GM12892 (cell line): ENCODE data around the gene ABCC5.
A peak's percentile ranks its signal among the peaks of the same experiment; 100 is the strongest.
"Not testable (repeated sequence)": the region's sequence is repeated elsewhere in the genome, so short reads cannot be mapped to it uniquely, and the experiment has no call there.

Experiments used
- DNase-seq: peaks from one replicate; pipeline ENCODE4 v3.0.0; 2011; ENCODE audit not compliant: insufficient read length
- FAIRE-seq: peaks from 2 replicates; lab custom pipeline; 2011; peaks lifted over from hg19 to GRCh38; lab: Jason Lieb, UNC
- POLR2A ChIP-seq: IDR thresholded peaks from 2 replicates; pipeline ENCODE4 v1.6.1; 2011; ENCODE audit warnings: low read depth, low read length, control low read depth
- POLR2AphosphoS5 ChIP-seq: IDR thresholded peaks from 2 replicates; pipeline ENCODE4 v1.6.1; 2011; ENCODE audit warnings: low read depth, low read length, control low read depth
- TAF1 ChIP-seq: IDR thresholded peaks from 2 replicates; pipeline ENCODE4 v1.6.1; 2011; ENCODE audit warnings: low read depth, mild to moderate bottlenecking, control low read depth, low read length, borderline replicate concordance

Gene ABCC5

GRCh38 chr3:184011230-184011876 is 6.3 kb downstream of the ABCC5 start:
- TF ChIP-seq POLR2A (no peak), POLR2AphosphoS5 (no peak)
- FAIRE-seq (no peak), DNase-seq (no peak)

GRCh38 chr3:184008161-184008560 is 9.5 kb downstream of the ABCC5 start:
- FAIRE-seq (no peak), DNase-seq (no peak)
- TF ChIP-seq POLR2A, result no peak
- no peak for TF ChIP-seq TAF1

- not testable (repeated sequence) for FAIRE-seq, DNase-seq
These were observed 10.4 kb downstream of the ABCC5 start for GRCh38 chr3:184007143-184007813.

GRCh38 chr3:184005941-184006507 is 11.7 kb downstream of the ABCC5 start:
- peak; percentile 21 for DNase-seq
- TF ChIP-seq POLR2AphosphoS5 (no peak), POLR2A (no peak)
- FAIRE-seq, result no peak

GRCh38 chr3:184004476-184004875 is 13.2 kb downstream of the ABCC5 start:
- DNase-seq (no peak), FAIRE-seq (no peak)
- no peak for TF ChIP-seq POLR2AphosphoS5
- TF ChIP-seq POLR2A, result no peak
- no peak for TF ChIP-seq TAF1

GRCh38 chr3:184003187-184003967 is 14.3 kb downstream of the ABCC5 start:
- DNase-seq, result no peak
- FAIRE-seq, result no peak
- no peak for TF ChIP-seq POLR2A
- TF ChIP-seq TAF1, result no peak
- TF ChIP-seq POLR2AphosphoS5, result no peak

GRCh38 chr3:184002469-184002868 is 15.2 kb downstream of the ABCC5 start:
- FAIRE-seq (no peak), DNase-seq (no peak)
- no peak for TF ChIP-seq POLR2A
- TF ChIP-seq POLR2AphosphoS5, result no peak
- no peak for TF ChIP-seq TAF1

- DNase-seq (no peak), FAIRE-seq (no peak)
- TF ChIP-seq TAF1 (no peak), POLR2A (no peak), POLR2AphosphoS5 (no peak)
These were observed 15.9 kb downstream of the ABCC5 start for GRCh38 chr3:184001761-184002160.

GRCh38 chr3:183991403-183991802 is 26.3 kb downstream of the ABCC5 start:
- no peak for DNase-seq
- no peak for FAIRE-seq
- TF ChIP-seq POLR2AphosphoS5, result no peak
- no peak for TF ChIP-seq TAF1
- no peak for TF ChIP-seq POLR2A

- DNase-seq (no peak), FAIRE-seq (no peak)
- TF ChIP-seq TAF1 (no peak), POLR2A (no peak), POLR2AphosphoS5 (no peak)
These were observed 29.4 kb downstream of the ABCC5 start for GRCh38 chr3:183988216-183988790.

- FAIRE-seq (no peak), DNase-seq (no peak)
- no peak for TF ChIP-seq POLR2AphosphoS5
- no peak for TF ChIP-seq POLR2A
- no peak for TF ChIP-seq TAF1
These were observed 30.6 kb downstream of the ABCC5 start for GRCh38 chr3:183987000-183987600.
